Raji (cell line): ENCODE measurements around the gene GOLPH3.

ENCODE experiments used
- POLR2A ChIP-seq: IDR thresholded peaks from 2 replicates; pipeline ENCODE4 v1.6.1; 2011; ENCODE audit warnings: low read depth, low read length, control low read depth; ENCODE audit not compliant: insufficient read depth

Gene GOLPH3

DNA sequence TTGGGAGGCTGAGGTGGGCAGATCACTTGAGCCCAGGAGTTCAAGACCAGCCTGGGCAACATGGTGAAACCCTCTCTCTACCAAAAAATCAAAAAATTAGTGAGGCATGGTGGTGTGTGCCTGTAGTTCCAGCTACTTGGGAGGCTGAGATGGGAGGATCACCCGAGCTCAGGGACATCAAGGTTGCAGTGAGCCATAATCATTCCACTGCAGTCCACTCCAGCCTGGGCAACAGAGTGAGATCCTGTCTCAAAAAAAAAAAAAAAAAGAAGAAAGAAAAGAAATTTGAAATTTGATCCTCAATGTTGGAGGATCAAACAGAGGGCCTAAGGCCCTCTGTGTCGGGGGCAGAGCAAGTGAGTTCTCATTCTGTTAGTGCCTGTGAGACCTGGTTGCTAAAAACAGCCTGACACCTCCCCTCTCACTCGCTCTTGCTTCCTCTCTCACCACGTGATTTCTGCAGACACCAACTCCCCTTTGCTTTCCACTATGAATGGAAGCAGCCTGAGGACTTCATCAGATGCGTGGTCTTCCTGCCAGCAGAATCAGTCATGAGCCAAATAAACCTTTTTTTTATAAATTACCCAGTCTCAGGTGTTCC is 8.4 kb upstream of the GOLPH3 start:
- TF ChIP-seq POLR2A: no peak

DNA sequence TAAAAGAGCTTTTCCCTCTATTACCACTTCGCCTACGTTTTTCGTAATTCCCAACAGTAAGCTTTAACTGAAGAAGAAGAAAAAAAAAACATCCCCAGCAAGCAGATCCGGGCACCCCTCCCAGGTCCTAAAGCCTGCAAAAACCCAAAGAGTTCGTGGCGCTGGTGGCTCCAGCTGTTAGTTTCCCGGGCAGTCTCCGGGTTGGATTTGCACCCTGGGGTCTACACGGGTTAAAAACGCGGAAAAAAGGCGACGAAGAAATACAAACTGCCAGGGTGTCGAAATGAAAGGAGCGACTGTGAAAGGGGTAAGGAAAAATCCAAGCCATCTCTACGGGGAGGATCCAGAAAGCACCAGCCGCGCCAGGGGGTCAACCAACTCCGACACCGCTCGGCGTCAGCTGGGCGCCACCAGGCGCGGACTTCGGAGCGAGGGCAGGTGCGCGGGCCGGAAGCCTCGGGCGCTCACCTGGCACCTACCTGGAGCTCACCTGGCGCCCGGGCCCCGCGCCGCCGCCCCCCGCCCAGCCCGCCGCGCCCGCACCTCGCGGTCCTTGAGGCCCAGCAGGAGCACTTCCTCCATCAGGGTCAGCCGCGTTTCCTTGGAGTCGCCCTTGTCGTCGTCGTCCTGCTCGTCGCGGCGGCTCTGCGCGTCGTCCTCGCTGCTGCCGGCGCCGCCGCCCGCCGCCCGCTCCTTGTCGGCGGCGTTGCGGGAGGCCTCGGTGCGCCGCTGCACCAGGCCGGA is 680 bp downstream of the GOLPH3 start:
- TF ChIP-seq POLR2A: no peak

DNA sequence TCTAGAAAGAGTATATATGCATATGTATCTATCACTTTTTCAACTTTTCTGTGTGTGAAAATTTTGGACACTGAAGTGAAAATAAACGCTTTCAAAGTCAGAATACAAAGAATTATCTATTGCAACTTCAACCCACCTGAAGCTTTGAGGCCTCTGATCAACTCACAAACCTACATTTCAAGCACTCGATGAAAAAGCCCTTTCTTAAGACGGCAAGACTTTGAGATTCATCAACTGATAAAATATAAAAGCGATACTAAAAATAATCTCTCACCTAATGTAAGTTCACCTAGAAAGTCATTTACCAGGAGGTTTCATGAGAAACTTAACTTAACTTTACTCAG is 1.2 kb downstream of the GOLPH3 start:
- no peak for TF ChIP-seq POLR2A

DNA sequence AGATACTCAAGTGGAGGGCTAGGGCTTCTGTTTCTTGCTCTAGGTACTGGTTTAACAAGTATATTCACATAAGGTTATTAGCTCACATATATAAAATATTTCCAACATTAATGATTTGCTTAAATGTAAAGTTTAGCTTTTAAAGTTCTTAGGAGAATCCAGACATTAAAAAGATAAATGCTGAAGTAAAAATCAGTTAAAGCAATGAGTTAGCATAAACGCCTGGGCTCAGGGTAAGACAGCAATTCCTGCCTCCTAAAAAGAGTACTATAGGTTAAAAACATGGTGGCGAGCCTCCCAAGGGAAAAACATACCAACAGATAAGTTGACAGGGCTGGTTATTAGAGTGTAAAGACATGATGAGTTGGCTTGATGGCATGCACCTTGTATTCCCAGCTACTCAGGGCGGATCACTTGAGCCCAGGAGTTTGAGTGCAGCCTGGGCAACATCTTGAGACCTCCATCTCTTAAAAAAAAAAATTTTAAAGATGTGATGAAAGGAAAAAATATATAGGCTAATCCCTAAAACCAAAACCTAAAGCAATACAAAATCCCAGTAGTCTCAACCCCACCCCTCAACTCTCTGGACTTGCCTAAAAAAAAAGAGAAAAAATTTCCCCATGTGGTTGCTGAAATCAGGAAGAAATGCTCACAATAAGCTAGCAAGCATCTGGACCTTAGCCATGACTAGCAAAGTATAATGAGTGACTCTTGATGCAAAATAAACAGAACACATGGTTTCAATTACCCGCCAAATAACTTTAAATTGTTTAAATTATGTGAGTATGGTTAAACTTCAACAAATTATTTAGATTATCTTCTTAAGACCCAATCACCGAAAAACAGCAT is 3.6 kb downstream of the GOLPH3 start:
- no peak for TF ChIP-seq POLR2A

DNA sequence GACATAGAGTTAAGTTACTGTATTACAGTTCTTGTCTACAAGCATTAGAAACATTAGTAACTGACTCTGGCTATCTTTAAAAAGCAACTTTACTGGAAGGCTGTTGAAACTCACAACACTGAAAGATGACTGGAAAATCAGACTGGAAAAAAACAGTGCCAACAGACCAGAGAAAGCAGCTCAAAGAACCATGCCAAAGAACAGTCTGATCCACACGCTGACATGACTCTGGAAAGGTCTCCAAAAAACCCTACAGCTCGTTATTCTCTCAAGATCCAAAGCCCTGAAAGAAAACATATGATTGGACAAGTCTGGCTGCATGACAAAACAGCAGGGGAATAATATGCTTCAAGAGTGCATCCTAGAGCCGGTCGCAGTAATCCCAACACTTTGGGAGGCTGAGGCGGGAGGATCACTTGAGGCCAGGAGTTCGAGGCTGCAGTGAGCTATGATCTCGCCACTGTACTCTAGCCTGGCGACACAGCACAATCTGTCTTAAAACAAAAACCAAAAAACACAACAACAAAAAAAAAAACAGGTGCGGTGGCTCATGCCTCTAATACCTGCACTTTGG is 5.6 kb downstream of the GOLPH3 start:
- no peak for TF ChIP-seq POLR2A

DNA sequence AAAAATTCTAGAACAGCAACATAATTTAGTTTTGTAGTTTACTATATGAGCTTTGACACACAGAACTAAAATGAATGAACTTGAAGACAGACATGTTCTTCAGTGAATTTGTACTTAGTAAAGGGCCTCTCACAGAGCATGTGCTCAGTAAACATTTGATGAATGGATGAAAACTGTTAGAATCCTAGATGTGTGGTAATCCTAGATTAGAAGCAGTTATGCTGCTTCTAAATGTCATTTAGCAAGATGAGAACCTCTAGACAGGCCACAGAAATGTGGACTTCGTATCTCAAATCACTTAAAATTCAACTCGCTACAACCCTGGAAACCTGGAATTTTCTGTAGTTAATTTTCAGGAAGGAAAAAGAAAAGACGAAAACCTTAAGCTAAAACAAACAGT is 8.5 kb downstream of the GOLPH3 start:
- no peak for TF ChIP-seq POLR2A

DNA sequence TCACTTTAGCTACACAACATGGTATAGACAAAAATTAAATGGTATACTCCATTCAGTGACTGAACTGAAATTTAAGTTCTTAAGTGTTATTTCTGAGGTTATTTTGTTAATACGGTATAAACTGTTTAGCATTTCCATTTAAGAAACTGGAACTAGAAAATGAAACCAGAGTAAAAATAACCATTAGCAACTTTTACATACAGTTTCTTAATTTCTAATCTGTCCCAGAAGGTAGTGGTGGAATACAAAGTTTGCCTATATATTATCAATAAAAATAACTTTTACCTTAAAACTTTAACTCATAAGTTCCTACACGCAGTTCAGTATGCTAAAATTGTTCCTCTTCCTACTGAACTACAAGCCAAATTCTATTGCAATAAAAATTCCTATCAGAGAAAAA is 10.3 kb downstream of the GOLPH3 start:
- no peak for TF ChIP-seq POLR2A

DNA sequence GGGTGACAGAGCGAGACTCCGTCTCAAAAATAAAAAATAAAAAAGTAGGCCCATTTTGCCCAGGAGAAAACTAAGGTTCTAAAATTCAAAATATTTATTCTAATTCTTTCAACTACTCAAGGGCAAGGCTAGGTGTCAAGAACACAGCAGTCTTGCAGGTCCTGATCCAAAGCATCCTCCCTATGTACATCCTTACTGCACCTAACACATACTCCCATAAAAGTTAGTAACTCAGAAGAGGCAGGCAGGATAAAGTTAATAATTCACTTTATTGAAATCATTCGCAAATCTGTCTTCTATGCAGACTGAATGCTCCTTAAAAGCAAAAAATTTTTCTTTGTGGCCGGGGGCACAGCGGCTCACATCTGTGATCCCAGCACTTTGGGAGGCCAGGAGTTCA is 11.1 kb downstream of the GOLPH3 start:
- TF ChIP-seq POLR2A: no peak

DNA sequence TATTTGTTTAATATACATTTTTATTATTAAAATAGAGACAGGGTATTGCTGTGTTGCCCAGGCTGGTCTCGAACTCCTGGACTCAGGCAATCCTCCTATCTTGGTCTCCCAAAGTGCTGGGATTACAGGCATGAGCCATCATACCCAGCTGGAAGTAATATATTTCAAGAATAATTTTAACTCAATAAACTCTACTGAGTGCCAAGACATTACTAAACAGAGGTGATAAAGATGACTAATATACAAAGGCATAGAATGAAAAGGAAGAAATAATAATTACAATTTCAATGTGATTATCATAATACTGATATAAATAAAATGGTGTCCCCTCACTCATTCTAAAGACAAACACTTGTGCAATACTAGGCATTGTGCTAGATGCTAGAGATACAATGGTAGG is 13.9 kb downstream of the GOLPH3 start:
- no peak for TF ChIP-seq POLR2A

DNA sequence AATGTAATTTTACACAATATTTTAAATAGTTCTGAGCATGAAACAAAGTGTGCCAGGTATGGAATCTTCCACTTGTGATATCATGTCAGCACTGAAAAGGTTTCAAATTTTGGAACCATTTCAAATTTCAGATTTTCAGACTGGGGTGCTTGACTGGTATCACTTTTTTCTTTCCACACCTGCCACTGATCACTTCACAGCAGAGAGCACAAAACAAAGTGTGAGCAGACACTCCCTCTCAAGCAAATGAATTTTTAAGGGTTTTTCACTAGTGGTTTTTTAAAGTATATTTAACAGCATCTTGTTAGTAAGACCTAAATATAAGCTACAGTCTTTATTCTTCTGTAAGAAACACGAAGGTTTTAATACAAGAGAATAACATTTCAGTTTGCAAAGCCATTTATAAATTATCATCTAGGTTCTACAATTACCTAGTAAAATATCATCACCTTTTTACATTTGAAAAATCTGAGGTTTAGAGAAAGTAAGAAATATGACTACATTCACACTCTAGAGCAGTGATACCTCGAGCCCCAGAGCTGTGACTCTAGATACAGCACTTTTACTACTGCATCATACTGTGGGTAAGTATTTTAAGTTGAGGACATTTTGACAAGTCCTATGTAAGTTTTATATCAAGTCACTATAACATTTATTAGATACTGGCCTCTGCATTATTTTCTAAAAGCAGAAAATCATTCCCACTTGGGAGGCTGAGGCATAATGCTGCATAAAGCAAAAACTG is 14.6 kb downstream of the GOLPH3 start:
- no peak for TF ChIP-seq POLR2A

DNA sequence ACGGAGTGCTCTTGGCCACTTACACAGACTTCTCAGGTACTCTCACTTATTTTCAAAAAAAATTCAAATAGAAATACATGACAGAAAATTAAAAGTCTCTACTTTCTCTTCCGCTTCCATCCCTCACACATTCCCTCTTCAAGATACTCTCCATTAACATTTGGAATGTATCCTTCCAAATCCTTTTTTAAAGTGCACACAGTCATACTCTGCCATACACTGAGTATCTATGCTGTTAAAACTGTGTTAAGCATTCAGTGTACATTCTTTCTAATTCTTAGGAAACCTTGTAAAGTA is 15.5 kb downstream of the GOLPH3 start:
- no peak for TF ChIP-seq POLR2A

DNA sequence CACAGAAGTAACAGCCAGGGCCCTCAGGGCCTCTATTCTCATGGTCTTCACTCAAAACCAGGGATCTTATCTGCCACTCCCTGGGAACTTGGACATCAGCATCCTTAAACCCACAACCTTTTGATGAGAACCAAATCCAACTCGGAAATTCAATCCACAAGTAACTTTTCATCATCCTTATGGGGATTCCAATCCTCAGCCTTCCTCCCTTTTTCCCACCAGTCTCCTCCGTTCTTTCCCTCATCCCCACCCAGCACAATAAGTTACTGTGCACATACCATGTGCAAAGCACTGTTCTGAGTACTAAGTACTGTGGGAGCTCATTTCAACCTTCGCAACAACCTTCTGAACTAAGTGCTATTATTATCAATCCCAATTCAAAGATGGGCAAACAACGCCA is 17.0 kb downstream of the GOLPH3 start:
- no peak for TF ChIP-seq POLR2A

DNA sequence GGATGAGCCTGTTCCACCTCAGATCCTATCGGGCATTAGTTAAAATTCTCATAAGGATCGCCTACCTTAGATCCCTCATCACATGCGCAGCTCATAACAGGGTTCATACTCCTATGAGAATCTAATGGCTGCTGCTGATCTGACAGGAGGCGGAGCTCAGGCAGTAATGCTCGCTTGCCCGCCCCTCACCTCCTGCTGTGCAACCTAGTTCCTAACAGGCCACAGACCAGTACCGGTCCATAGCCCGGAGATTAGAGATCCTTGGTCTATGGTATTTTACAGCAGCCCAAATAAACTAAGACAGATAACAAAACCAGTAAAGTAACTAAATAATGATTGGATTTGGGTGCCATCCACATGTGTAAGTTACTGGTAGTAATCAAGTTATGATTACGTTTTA is 17.5 kb downstream of the GOLPH3 start:
- TF ChIP-seq POLR2A: no peak

DNA sequence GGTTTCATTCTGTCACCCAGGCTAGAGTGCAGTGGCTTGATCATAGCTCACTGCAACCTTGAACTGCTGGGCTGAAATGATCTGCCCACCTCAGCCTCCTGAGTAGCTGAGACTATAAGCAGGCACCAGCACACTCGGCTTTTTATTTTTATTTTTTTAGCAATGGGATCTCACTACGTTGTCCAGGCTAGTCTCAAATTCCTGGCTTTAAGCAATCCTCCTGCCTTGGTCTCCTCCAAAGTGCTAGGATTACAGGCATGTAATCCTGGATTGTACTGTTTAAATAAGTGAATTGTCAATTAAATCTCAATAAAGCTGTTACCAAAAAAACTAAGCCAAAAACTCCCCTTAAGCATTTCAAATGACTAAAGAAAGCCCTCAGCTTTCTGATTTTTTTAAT is 18.9 kb downstream of the GOLPH3 start:
- no peak for TF ChIP-seq POLR2A

DNA sequence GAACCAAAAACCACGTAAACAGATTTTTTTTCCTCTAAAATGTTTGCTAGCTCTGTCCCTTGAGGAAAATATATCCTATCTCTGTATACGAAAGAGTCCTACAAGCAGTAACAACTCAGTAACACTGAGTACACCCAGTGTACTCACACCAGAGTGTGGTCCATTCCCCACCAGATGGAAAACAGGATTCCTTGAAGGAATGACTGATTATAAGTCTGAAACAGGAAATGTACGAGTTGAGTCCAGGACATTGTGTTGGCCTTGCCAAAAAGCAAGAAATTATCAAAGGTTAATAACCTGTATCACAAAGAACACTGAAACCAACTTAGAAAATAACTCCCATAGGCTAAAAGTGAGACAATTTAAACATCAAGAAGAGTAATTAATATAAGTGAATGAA is 20.4 kb downstream of the GOLPH3 start:
- no peak for TF ChIP-seq POLR2A
